Measurements from ENCODE around the gene TRAPPC3.

The TRAPPC3 gene

DNA sequence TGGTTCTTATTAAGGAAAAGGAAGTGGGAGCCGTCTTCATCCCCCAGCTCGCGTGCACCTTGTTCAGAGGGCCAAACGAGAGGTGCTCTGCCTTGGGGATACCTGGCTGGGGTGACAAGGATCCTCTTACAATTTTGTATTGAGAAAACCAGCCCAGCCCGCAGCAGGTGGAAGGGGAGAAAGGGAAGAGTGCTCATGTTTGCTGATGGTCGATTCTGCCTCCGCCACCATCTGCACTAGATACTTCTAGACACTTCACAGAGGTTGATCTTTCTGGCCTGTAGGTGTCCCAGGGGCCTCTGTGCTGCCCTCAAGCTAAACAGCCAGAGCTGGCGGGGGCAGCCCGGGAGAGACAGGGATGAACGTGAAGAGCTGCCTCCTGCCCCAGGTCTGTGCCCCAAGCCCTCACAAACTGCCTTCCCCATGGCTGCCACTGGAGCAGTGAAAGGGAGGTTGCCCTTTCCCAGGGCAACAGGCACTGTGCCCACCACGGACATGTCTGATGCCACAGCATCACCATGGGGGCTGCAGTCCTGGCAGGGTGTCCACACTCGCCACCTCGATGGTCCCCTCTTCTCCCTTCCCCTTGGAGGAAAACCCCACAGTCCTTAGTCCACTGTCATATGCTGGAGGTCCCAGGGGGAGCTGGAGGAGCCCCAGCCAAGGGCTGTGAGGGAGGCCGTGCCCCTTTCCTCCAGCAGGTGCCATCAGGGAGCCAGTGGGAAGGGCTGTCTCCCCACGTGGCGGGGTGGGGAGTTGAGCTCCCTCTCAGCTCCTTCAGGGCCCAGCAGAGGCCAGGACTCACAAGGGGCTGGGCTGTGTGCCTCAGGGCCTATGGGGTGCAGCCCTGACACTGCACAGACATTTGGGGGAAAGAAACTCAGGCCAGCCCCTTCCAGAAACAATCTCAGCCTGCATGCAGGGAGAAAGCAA, 52.5 kb downstream of the TRAPPC3 start:
- Mint-ChIP-seq H3K27me3 (no peaks in the 10 kb centered on the region), H3K36me3 (ENCODE audit: low read depth) (peaks cover 49% of the 10 kb centered on the region), H3K27ac (peak overlapping the region; percentile 8), H3K4me3 (no peak overlapping the region), H3K4me1 (ENCODE audit: low read depth) (peaks cover 6% of the 10 kb centered on the region), H3K9me3 (no peaks in the 10 kb centered on the region)
- no peak for DNase-seq

DNA sequence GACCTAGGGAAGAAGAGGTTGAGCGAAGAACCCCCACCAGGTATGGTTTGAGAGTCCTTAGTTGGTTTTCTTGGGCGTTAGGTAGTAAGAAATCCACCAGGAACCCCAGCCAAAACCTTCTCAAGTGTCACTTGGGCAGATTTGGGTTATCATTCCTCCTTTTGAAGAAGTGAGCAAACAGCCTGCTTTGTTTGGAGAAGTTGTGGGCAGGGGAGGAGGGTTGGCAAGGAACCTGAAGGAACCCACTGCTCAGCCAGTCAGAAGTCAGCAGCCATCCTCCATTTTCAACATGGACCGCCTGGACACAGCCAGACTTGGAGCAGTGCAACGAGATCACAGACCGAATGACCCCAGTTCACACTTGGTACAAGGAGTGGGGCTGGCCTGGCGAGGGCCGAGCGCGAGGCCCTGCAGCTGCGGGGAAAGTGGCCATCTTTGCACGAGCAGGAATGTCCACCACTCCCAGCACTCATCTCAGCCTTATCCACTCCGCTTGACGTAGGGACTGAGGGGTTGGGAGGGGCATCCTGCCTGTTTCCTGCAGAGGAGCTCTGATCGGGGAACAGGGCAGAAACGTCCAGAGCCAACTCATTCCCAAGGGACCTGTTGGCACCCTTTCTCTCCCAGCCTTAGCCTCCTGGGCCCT, 53.4 kb downstream of the TRAPPC3 start:
- peaks cover 13% of the 10 kb centered on the region for H3K4me1 Mint-ChIP-seq (ENCODE audit: low read depth)
- DNase-seq: no peak
- no peak overlapping the region for H3K27ac Mint-ChIP-seq
- H3K36me3 Mint-ChIP-seq (ENCODE audit: low read depth): peaks cover 58% of the 10 kb centered on the region
- no peak overlapping the region for H3K4me3 Mint-ChIP-seq
- H3K27me3 Mint-ChIP-seq: no peaks in the 10 kb centered on the region
- H3K9me3 Mint-ChIP-seq: no peaks in the 10 kb centered on the region

DNA sequence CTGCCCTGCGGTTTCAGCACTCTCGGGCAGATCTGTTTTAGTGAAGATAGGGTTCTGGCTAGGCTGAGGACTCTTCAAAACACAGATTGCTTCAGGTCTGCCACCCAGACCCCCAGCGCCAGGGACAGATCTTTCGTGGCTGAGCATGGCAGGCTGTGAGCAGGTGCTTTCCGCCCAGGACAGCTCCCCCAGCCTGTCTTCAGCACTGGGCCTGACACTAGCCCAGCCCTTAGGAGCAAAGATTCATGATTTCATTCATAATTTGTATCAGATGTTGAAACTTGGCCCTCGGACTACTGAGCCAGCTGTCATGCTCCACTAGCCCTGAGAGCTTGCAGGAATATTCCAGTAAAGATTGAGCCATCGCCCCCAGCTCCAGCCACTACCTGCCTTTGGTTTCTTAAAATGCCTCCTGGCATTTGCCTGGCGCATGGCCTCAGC, 54.6 kb downstream of the TRAPPC3 start:
- H3K27me3 Mint-ChIP-seq: no peaks in the 10 kb centered on the region
- no peak for DNase-seq
- H3K27ac Mint-ChIP-seq: peak overlapping the region; percentile 52
- peaks cover 64% of the 10 kb centered on the region for H3K36me3 Mint-ChIP-seq (ENCODE audit: low read depth)
- H3K4me1 Mint-ChIP-seq (ENCODE audit: low read depth): peaks cover 15% of the 10 kb centered on the region
- H3K9me3 Mint-ChIP-seq: no peaks in the 10 kb centered on the region
- no peak overlapping the region for H3K4me3 Mint-ChIP-seq

DNA sequence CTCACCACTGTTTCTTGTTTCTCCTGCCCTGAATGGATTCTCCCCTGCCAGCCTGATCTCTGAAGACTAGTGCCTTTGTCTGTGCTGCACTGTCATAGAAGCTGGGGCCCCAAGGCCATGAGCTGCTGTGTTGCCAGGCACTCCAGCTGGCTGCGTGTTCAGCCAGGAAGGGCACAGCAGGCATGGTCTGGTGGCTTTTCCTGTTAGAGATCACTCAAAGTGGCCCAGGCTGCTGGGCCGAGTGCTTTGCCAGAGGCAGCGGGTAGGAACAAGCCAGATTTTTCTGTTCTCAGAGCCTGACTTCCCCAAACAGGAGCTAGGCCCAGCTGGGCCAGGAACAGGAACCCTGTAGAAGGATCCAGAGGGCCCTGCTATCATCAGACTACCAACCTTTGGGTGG, 55.4 kb downstream of the TRAPPC3 start:
- peaks cover 20% of the 10 kb centered on the region for H3K4me1 Mint-ChIP-seq (ENCODE audit: low read depth)
- H3K4me3 Mint-ChIP-seq: no peak overlapping the region
- H3K27ac Mint-ChIP-seq: peak overlapping the region; percentile 61
- no peaks in the 10 kb centered on the region for H3K9me3 Mint-ChIP-seq
- H3K36me3 Mint-ChIP-seq (ENCODE audit: low read depth): peaks cover 70% of the 10 kb centered on the region
- DNase-seq: no peak
- H3K27me3 Mint-ChIP-seq: no peaks in the 10 kb centered on the region

DNA sequence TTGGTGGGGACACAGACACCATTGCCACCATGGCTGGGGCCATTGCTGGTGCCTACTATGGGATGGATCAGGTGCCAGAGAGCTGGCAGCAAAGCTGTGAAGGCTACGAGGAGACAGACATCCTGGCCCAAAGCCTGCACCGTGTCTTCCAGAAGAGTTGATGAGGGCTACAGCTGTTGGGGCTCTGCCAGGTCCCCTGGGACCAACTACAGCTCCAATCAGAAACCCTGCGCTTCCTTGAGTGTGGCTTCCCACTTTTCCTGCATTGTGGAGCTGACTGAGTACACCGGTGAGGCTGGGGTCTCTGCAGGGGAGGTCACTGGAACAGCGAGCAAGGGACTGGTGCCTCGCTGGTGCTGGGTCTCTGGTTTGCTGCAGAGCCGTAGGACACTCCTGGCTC, 56.1 kb downstream of the TRAPPC3 start:
- Mint-ChIP-seq H3K4me1 (ENCODE audit: low read depth) (peaks cover 22% of the 10 kb centered on the region), H3K9me3 (no peaks in the 10 kb centered on the region), H3K27ac (peak overlapping the region; percentile 61), H3K4me3 (no peak overlapping the region), H3K36me3 (ENCODE audit: low read depth) (peaks cover 70% of the 10 kb centered on the region), H3K27me3 (no peaks in the 10 kb centered on the region)
- no peak for DNase-seq

DNA sequence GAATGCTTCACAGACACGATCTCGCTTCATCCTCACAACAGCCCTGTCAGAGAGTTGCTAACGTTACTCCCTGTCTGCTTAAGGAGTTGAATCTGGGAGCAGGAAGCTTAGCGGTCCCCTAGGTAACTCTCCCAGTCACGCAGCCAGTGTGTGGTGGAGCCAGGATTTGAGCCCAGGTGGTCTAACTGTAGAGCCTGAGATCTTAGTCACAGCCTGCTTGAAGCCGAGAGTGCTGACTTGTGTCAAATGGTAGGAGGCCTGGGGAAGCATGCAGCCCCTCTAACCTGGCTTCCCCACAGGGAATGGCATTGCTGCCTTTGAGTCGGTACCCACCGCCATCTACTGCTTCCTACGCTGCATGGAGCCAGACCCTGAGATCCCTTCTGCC, 56.5 kb downstream of the TRAPPC3 start:
- no peaks in the 10 kb centered on the region for H3K9me3 Mint-ChIP-seq

DNA sequence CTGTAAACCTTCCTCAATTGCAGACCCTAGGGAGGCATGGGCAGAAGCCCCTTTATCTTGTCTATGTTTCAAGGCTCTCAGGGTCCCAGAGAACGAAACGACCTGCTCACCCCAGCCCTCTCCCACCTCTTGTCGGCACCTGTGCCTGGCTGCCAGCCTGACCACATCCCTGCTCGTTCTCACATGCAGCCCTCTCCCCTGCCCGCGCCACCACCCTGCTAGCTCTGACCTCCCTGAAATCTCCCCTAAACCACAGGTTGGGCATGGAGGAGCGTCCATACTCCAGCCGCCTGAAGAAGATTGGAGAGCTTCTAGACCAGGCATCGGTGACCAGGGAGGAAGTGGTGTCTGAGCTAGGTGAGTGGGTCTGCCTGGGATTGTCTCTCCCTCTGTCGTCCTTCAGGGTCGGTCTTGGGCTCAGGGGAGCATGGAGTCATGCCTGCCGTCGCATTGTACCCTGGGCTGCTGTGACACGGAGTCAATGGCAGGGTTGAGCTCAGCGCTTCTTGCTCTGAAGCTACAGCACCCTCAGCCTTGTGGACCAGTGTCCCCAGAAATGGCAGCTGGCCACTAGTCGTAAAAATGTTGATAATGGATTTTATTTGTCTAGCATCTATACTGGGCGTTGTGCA, 57.0 kb downstream of the TRAPPC3 start:
- peak overlapping the region; percentile 33 for H3K27ac Mint-ChIP-seq
- H3K9me3 Mint-ChIP-seq: no peaks in the 10 kb centered on the region
- H3K4me1 Mint-ChIP-seq (ENCODE audit: low read depth): peaks cover 24% of the 10 kb centered on the region
- peaks cover 70% of the 10 kb centered on the region for H3K36me3 Mint-ChIP-seq (ENCODE audit: low read depth)
- no peaks in the 10 kb centered on the region for H3K27me3 Mint-ChIP-seq
- no peak for DNase-seq
- no peak overlapping the region for H3K4me3 Mint-ChIP-seq

More for the DNA sequence above, 56.5 kb downstream of the TRAPPC3 start:
- H3K27ac Mint-ChIP-seq: peak overlapping the region; percentile 61
- H3K4me1 Mint-ChIP-seq (ENCODE audit: low read depth): peaks cover 24% of the 10 kb centered on the region
- H3K36me3 Mint-ChIP-seq (ENCODE audit: low read depth): peaks cover 70% of the 10 kb centered on the region
- DNase-seq: no peak
- H3K4me3 Mint-ChIP-seq: no peak overlapping the region
- no peaks in the 10 kb centered on the region for H3K27me3 Mint-ChIP-seq

DNA sequence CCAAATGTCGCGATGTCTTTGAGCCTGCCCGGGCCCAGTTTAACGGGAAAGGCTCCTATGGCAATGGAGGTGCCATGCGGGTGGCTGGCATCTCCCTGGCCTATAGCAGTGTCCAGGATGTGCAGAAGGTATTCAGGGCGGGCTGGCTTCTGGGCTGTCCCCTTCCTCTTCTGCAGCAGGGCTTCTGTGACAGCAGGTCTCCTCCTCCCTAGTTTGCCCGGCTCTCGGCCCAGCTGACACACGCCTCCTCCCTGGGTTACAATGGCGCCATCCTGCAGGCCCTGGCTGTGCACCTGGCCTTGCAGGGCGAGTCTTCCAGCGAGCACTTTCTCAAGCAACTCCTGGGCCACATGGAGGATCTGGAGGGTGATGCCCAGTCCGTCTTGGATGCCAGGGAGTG, 57.6 kb downstream of the TRAPPC3 start:
- Mint-ChIP-seq H3K27me3 (no peaks in the 10 kb centered on the region), H3K9me3 (no peaks in the 10 kb centered on the region), H3K36me3 (ENCODE audit: low read depth) (peaks cover 67% of the 10 kb centered on the region), H3K27ac (peak overlapping the region; percentile 84), H3K4me1 (ENCODE audit: low read depth) (peaks cover 24% of the 10 kb centered on the region), H3K4me3 (peak overlapping the region; percentile 20)
- DNase-seq: no peak

DNA sequence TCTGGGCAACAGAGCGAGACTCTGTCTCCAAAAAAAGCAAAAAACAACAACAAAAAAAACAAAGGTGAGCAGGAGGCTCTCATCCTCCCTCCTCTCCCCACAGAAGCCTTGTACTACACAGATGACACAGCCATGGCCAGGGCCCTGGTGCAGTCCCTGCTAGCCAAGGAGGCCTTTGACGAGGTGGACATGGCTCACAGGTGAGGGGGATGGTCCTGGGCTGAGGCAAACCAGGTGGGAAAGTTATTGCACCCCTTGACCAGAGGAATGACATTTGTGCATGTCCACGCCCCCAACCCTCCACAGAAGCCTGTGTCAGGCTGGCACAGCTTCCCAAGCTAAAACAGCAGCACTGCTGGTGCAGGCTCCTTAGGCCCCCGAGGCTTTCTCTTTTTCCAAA, 58.1 kb downstream of the TRAPPC3 start:
- peaks cover 24% of the 10 kb centered on the region for H3K4me1 Mint-ChIP-seq (ENCODE audit: low read depth)
- peak overlapping the region; percentile 22 for H3K27ac Mint-ChIP-seq
- H3K36me3 Mint-ChIP-seq (ENCODE audit: low read depth): peaks cover 61% of the 10 kb centered on the region
- H3K4me3 Mint-ChIP-seq: peak overlapping the region; percentile 6
- DNase-seq: no peak
- H3K9me3 Mint-ChIP-seq: no peaks in the 10 kb centered on the region
- H3K27me3 Mint-ChIP-seq: peaks cover 4% of the 10 kb centered on the region

DNA sequence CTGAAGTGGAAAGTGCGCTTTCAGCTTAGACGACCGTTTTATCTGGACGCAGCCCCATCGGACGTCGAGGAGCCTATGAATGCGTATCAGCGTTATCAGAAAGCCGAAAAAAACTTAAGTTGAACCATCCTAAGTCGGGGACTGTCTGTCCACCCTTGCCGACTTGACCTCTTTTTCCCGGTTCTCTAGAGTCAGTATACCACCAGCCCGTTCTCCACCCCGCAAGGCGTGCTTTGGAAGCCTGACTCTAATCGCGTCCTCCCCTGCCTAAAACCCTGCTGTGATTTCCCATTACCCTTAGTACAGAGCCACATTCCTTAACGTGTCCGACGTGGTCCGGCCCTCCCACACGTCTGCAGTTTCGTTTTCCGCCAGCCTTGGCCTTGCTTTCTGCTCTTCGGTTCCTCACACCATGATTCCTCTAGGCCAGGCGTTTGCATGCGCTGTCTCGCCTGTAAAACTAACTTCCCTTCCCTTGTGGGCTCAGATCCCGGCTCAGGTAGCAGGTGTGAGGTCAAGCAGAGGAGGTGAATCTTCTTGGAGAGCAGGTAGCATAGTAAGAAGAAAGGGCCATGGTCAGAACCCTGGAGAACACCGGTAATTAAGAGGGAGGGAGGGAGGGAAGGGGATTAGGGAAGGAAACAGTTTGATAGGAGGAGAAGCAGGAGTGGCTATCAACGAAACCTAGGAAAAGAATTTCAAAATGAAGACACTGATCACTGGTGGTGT, 59.7 kb downstream of the TRAPPC3 start:
- peak overlapping the region; percentile 93 for H3K27ac Mint-ChIP-seq
- H3K27me3 Mint-ChIP-seq: peaks cover 18% of the 10 kb centered on the region
- no peaks in the 10 kb centered on the region for H3K9me3 Mint-ChIP-seq
- peak overlapping the region; percentile 91 for H3K4me3 Mint-ChIP-seq
- peaks cover 24% of the 10 kb centered on the region for H3K4me1 Mint-ChIP-seq (ENCODE audit: low read depth)
- no peak for DNase-seq
- peaks cover 48% of the 10 kb centered on the region for H3K36me3 Mint-ChIP-seq (ENCODE audit: low read depth)

DNA sequence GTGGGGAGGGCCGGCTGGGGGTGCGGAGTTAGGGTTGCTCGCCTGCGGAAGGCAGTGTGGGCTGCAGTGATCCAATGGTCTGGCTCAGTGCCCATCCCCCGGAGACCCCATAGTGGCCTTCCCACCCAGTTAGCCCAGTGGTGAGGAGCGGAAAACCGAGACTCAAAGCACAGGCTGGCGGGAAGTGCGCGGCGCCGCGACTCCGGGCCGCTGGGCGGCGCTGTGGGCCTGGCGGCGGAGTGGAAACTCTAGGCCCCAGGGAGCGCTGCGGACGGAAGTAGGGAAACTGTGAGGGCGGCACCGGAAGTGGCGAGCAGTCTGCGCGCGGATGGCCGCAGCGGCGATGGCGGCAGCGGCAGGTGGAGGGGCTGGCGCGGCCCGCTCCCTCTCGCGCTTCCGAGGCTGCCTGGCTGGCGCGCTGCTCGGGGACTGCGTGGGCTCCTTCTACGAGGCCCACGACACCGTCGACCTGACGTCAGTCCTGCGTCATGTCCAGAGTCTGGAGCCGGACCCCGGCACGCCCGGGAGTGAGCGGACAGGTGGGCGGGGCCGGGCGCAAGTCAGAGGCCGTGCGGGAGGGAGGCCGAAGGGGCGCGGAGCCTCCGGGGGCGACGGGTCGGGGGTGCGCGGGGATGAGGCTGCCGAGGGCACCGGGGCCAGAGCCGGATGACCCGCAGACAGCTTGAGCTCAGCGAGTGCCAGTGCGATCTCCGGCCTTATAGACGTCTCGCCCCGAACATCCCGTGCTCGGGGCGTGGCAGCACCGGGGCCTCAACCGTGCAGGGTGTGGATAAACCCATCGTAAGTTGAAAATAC, 60.5 kb downstream of the TRAPPC3 start, which contains the start of gene ADPRS:
TSS of gene ADPRS (plus strand) at position 316 of the 816 bp plus-strand sequence. CDS start at position 329, 13 bp downstream.
- DNase-seq: peak; percentile 96
- Mint-ChIP-seq H3K36me3 (ENCODE audit: low read depth) (peaks cover 41% of the 10 kb centered on the region), H3K27ac (peak within 1 kb of the TSS; percentile 93), H3K4me1 (ENCODE audit: low read depth) (peaks cover 25% of the 10 kb centered on the region), H3K9me3 (no peaks in the 10 kb centered on the region), H3K4me3 (peak within 1 kb of the TSS; percentile 91), H3K27me3 (peaks cover 21% of the 10 kb centered on the region)

DNA sequence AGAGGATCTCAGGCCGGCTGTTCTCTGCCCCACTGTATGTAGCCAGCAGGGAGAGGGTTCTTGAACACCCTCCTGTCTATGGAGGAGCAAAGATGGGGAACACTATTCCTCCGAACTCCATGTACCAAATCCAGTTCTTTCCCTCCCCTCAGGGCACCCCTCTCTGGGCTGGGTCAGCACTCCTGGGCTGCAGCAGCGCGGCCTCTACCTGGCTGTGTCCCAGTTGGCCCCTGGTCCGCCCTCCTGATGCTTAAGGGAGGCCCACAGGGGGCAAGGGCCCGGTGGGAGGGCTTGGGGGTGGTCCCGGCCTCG, 61.1 kb downstream of the TRAPPC3 start:
- H3K27ac Mint-ChIP-seq: peak overlapping the region; percentile 93

DNA sequence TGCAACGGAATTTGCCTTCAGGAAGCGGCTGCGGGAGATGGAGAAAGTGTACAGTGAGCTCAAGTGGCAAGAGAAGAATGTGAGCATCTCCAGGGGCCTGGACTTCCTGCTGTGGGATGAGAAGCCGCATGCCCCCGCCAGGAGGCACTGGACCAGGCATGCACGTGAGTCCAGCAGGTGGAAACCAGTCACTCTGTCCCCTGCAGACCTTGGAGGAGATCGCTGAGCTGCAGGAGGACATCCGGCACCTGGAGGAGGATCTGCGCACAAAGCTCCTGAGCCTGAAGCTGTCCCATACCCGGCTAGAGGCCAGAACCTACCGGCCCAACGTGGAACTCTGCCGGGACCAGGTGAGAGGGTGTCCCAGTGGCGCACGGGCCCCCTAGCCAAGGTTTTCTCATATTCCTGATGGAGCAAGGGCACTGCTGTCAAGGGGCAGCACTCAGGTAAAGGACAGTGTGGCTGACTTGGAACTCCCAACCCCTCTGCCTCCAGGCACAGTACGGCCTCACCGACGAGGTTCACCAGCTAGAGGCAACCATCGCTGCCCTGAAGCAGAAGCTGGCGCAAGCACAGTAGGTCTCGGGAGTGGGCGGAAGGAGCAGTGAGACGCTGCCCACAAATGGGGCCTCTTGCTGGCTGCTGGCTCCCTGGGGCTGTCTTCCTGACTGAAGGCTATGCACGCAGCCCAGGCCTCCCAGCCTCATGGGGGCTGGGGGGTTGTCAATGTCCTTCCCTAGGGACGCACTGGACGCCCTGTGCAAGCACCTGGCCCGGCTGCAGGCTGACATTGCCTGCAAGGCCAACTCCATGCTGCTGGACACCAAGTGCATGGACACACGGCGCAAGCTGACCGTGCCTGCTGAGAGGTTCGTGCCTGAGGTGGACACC, 61.8 kb downstream of the TRAPPC3 start:
- no peak for DNase-seq
- Mint-ChIP-seq H3K27ac (no peak overlapping the region), H3K9me3 (no peaks in the 10 kb centered on the region), H3K27me3 (peaks cover 31% of the 10 kb centered on the region), H3K4me1 (ENCODE audit: low read depth) (peaks cover 25% of the 10 kb centered on the region), H3K4me3 (peak overlapping the region; percentile 91), H3K36me3 (ENCODE audit: low read depth) (peaks cover 27% of the 10 kb centered on the region)

More for the DNA sequence above, 61.1 kb downstream of the TRAPPC3 start:
- DNase-seq: no peak
- H3K9me3 Mint-ChIP-seq: no peaks in the 10 kb centered on the region
- H3K27me3 Mint-ChIP-seq: peaks cover 25% of the 10 kb centered on the region
- H3K4me3 Mint-ChIP-seq: peak overlapping the region; percentile 91
- H3K36me3 Mint-ChIP-seq (ENCODE audit: low read depth): peaks cover 35% of the 10 kb centered on the region
- H3K4me1 Mint-ChIP-seq (ENCODE audit: low read depth): peaks cover 25% of the 10 kb centered on the region

Measured in activated T-cell treated with anti-CD3 and anti-CD28 coated beads, Interleukin-2, amount 50 U/mL, for 24 hours (primary cell).